Natural killer cell (primary cell): ENCODE measurements around the gene FCRLA. TPM values are rescaled to one million over a fixed set of nuclear protein-coding genes. Genes with fewer than 3 reads are reported as not detected.

Experiments
- ATAC-seq, 3 donors: fragments of 150-1000 bp in 2 of 3; fragments of 200-7000 bp in 1 of 3; cut with Tn5 transposase; 1 replicate in 1 of 3; 2 replicates in 2 of 3; pipeline ENCODE4 v1.10.0; 2021; ENCODE audit warnings: mild to moderate bottlenecking in 2 of 3, moderate library complexity in 2 of 3
- DNase-seq, 2 donors: peaks; one replicate each; pipeline versions ENCODE4 v3.0.0 to v3.0.0-alpha.2; 2013 to 2021; ENCODE audit warnings: mixed read lengths in 1 of 2
- H3K27ac ChIP-seq: one replicate; pipeline ENCODE4 v1.5.1; 2013; ENCODE audit warnings: mild to moderate bottlenecking, low read length
- H3K27me3 ChIP-seq: one replicate; pipeline ENCODE4 v1.6.1; 2013; ENCODE audit warnings: low read length; ENCODE audit not compliant: control insufficient read depth, insufficient read depth
- H3K36me3 ChIP-seq: one replicate; pipeline ENCODE4 v1.6.1; 2013; ENCODE audit warnings: low read length; ENCODE audit not compliant: control insufficient read depth, insufficient read depth
- H3K4me1 ChIP-seq: one replicate; pipeline ENCODE4 v1.6.1; 2013; ENCODE audit warnings: low read length; ENCODE audit not compliant: control insufficient read depth, insufficient read depth
- H3K4me3 ChIP-seq: one replicate; pipeline ENCODE4 v1.5.1; 2013; ENCODE audit warnings: low read length
- H3K9me3 ChIP-seq: one replicate; pipeline ENCODE4 v1.6.1; 2013; ENCODE audit warnings: low read length; ENCODE audit not compliant: control insufficient read depth, insufficient read depth
- H3K27ac Mint-ChIP-seq, 2 donors: one replicate each; pipeline ENCODE4 v1.8.0; 2022; ENCODE audit warnings: mild to moderate bottlenecking in 2 of 2, mixed read lengths in 2 of 2, moderate library complexity in 1 of 2
- H3K27me3 Mint-ChIP-seq, 2 donors: one replicate each; pipeline ENCODE4 v1.8.0; 2022; ENCODE audit warnings: low read depth in 2 of 2, mixed read lengths in 2 of 2
- H3K36me3 Mint-ChIP-seq: one replicate; pipeline ENCODE4 v1.8.0; 2022; ENCODE audit warnings: mixed read lengths
- H3K4me1 Mint-ChIP-seq, 2 donors: one replicate each; pipeline ENCODE4 v1.8.0; 2022; ENCODE audit warnings: mixed read lengths in 2 of 2
- H3K4me3 Mint-ChIP-seq: one replicate; pipeline ENCODE4 v1.8.0; 2022; ENCODE audit warnings: mild to moderate bottlenecking, moderate library complexity, mixed read lengths
- H3K9me3 Mint-ChIP-seq, 2 donors: one replicate each; pipeline ENCODE4 v1.8.0; 2022; ENCODE audit warnings: mixed read lengths in 2 of 2
- WGBS: methylation state at CpG from one replicate; pipeline ENCODE4 v1.1.7; 2013; ENCODE audit warnings: missing lambda C conversion rate; ENCODE audit not compliant: insufficient coverage; 5-methylcytosine and 5-hydroxymethylcytosine counted together
- intact Hi-C: fragments of 100-400 bp; cut with micrococcal nuclease; formaldehyde crosslinking; loops from one replicate; pipeline ENCODE4 v1.14.2; 2022
- total RNA-seq, 4 donors: library from RNA; stranded (reverse); fragments of 120-200 nt in 1 of 4; gene quantifications; one replicate each; pipeline versions ENCODE4 v1.2.3 to v1.2.4, GENCODE V29; 2013 to 2022
- TF ChIP-seq, protein P1 (sequence below): fragments of 200-600 bp; IDR thresholded peaks from one replicate; pipeline ENCODE4 v1.8.0; 2022; ENCODE audit warnings: antibody characterized with exemption

Gene FCRLA
- total RNA-seq, 3 donors from 2014 or later (not counting 1 experiment from before 2014, with no cell fraction given) = 0.41 to 0.90 (median 0.80) TPM

- peaks cover 33 to 41% of the 10 kb centered on the region in 2 donors for H3K4me1 Mint-ChIP-seq
- H3K27me3 Mint-ChIP-seq = no peaks in the 10 kb centered on the region
- TF ChIP-seq, protein P1, sequence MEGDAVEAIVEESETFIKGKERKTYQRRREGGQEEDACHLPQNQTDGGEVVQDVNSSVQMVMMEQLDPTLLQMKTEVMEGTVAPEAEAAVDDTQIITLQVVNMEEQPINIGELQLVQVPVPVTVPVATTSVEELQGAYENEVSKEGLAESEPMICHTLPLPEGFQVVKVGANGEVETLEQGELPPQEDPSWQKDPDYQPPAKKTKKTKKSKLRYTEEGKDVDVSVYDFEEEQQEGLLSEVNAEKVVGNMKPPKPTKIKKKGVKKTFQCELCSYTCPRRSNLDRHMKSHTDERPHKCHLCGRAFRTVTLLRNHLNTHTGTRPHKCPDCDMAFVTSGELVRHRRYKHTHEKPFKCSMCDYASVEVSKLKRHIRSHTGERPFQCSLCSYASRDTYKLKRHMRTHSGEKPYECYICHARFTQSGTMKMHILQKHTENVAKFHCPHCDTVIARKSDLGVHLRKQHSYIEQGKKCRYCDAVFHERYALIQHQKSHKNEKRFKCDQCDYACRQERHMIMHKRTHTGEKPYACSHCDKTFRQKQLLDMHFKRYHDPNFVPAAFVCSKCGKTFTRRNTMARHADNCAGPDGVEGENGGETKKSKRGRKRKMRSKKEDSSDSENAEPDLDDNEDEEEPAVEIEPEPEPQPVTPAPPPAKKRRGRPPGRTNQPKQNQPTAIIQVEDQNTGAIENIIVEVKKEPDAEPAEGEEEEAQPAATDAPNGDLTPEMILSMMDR = no peak
- no peak for DNase-seq
- WGBS = 18% methylated on average over 1 of the region's 1 CpG
- H3K4me3 Mint-ChIP-seq = no peak overlapping the region
- intact Hi-C loops = loop anchor here (10.0 kb wide), 1 partner anchor 519 kb away; the partner anchor contains the start of gene FCER1G
- Histone ChIP-seq H3K4me1 (peaks cover 18% of the 10 kb centered on the region), H3K36me3 (no peaks in the 10 kb centered on the region), H3K27ac (no peak overlapping the region), H3K27me3 (no peaks in the 10 kb centered on the region), H3K4me3 (no peak overlapping the region), H3K9me3 (no peaks in the 10 kb centered on the region)
- no peaks in the 10 kb centered on the region for H3K36me3 Mint-ChIP-seq
- H3K27ac Mint-ChIP-seq = no peak overlapping the region
- ATAC-seq = no peak
- H3K9me3 Mint-ChIP-seq = no peaks in the 10 kb centered on the region
Observed at GRCh38 chr1:161733526-161733925, 26.5 kb downstream of the FCRLA start.

DNA sequence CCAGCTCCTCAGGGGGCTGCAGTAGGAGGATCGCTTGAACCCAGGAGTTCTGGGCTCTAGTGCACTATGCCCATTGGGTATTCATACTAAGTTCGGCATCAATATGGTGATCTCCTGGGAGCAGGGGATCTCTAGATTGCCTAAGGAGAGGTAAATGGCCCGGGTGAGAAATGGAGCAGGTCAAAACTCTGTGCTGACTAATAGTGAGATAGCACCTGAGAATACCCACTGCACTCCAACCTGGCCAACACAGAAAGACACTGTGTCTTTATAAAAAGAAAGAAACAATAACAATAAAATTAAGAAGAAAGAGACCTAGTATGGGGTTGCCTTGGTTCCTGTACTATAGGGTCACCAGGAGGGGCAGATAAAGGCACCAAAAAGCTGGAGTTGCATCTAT lies 28.8 kb downstream of the FCRLA start:
- peaks cover 35 to 44% of the 10 kb centered on the region in 2 donors for H3K4me1 Mint-ChIP-seq
- H3K27ac ChIP-seq = no peak overlapping the region
- no peak overlapping the region for H3K4me3 Mint-ChIP-seq
- H3K9me3 Mint-ChIP-seq = no peaks in the 10 kb centered on the region
- TF ChIP-seq, protein P1 = no peak
- 91% methylated on average over 3 of the region's 3 CpGs for WGBS
- H3K4me3 ChIP-seq = no peak overlapping the region
- no peaks in the 10 kb centered on the region for H3K36me3 ChIP-seq
- ATAC-seq (no peak), DNase-seq (no peak)
- H3K36me3 Mint-ChIP-seq = no peaks in the 10 kb centered on the region
- no peaks in the 10 kb centered on the region for H3K27me3 ChIP-seq
- no peak overlapping the region for H3K27ac Mint-ChIP-seq
- no peaks in the 10 kb centered on the region for H3K9me3 ChIP-seq
- intact Hi-C loops = loop anchor here (10.0 kb wide), 1 partner anchor 521 kb away; the partner anchor contains the start of gene FCER1G
- no peaks in the 10 kb centered on the region for H3K27me3 Mint-ChIP-seq
- H3K4me1 ChIP-seq = peaks cover 26% of the 10 kb centered on the region

- Histone ChIP-seq H3K27me3 (no peaks in the 10 kb centered on the region), H3K4me1 (peaks cover 32% of the 10 kb centered on the region), H3K4me3 (no peak overlapping the region), H3K9me3 (no peaks in the 10 kb centered on the region), H3K27ac (no peak overlapping the region), H3K36me3 (no peaks in the 10 kb centered on the region)
- intact Hi-C loops = loop anchor here (10.0 kb wide), 1 partner anchor 522 kb away; the partner anchor contains the start of gene FCER1G
- Mint-ChIP-seq H3K9me3 (no peaks in the 10 kb centered on the region), H3K4me1 (peaks cover 37 to 47% of the 10 kb centered on the region in 2 donors), H3K4me3 (no peak overlapping the region), H3K27me3 (no peaks in the 10 kb centered on the region), H3K27ac (no peak overlapping the region), H3K36me3 (no peaks in the 10 kb centered on the region)
- ATAC-seq = no peak
- TF ChIP-seq, protein P1 = no peak
- DNase-seq = no peak
- WGBS = 85% methylated on average over 2 of the region's 4 CpGs
Observed at GRCh38 chr1:161736335-161736969, 29.4 kb downstream of the FCRLA start.
